KMS-11 (cell line): ENCODE data around the gene STIM1.
A peak's percentile ranks its signal among the peaks of the same experiment; 100 is the strongest.

Experiments used
- H2AFZ ChIP-seq: fragments of 200-600 bp; sonication (generic); 2 replicates; pipeline ENCODE4 v1.6.1; 2016; ENCODE audit warnings: antibody characterized with exemption, mixed run types, low read depth
- H3K27ac ChIP-seq: fragments of 200-600 bp; sonication (generic); 2 replicates; pipeline ENCODE4 v1.6.1; 2016; ENCODE audit warnings: mild to moderate bottlenecking, mixed run types
- H3K27me3 ChIP-seq: fragments of 200-600 bp; sonication (generic); 2 replicates; pipeline ENCODE4 v1.6.1; 2017; ENCODE audit warnings: mild to moderate bottlenecking, low read depth, mixed run types, moderate library complexity; ENCODE audit not compliant: insufficient read depth
- H3K36me3 ChIP-seq: fragments of 200-600 bp; sonication (generic); 2 replicates; pipeline ENCODE4 v1.6.1; 2017; ENCODE audit warnings: mild to moderate bottlenecking, mixed run types; ENCODE audit not compliant: insufficient read depth
- H3K4me1 ChIP-seq: fragments of 200-600 bp; sonication (generic); 2 replicates; pipeline ENCODE4 v1.6.1; 2016; ENCODE audit warnings: mild to moderate bottlenecking, low read depth, mixed run types; ENCODE audit not compliant: poor library complexity, severe bottlenecking
- H3K4me2 ChIP-seq: fragments of 200-600 bp; sonication (generic); 2 replicates; pipeline ENCODE4 v1.7.0; 2016; ENCODE audit warnings: mild to moderate bottlenecking, mixed run types
- H3K4me3 ChIP-seq: fragments of 200-600 bp; sonication (generic); IDR thresholded peaks from 2 replicates; pipeline ENCODE4 v1.6.1; 2017; ENCODE audit warnings: low read depth, low read length, mixed read lengths; ENCODE audit not compliant: insufficient read depth
- H3K79me2 ChIP-seq: fragments of 200-600 bp; sonication (generic); 2 replicates; pipeline ENCODE4 v1.6.1; 2016; ENCODE audit warnings: low read depth, mixed run types; ENCODE audit not compliant: insufficient read depth
- H3K9ac ChIP-seq: fragments of 200-600 bp; sonication (generic); 2 replicates; pipeline ENCODE4 v1.6.1; 2016; ENCODE audit warnings: mild to moderate bottlenecking, mixed run types
- H4K20me1 ChIP-seq: fragments of 200-600 bp; sonication (generic); 2 replicates; pipeline ENCODE4 v1.6.1; 2016; ENCODE audit warnings: mild to moderate bottlenecking, mixed run types; ENCODE audit not compliant: insufficient read depth
- CTCF ChIP-seq: fragments of 200-600 bp; sonication (generic); conservative IDR thresholded peaks from 2 replicates; pipeline ENCODE4 v1.6.1; 2017; ENCODE audit warnings: low read depth, mild to moderate bottlenecking, antibody characterized with exemption, low read length, moderate library complexity, mixed read lengths

Gene STIM1

GRCh38 chr11:4095509-4096230, 240.2 kb downstream of the STIM1 start:
- H2AFZ ChIP-seq, result peak overlapping the region; percentile 77
- no peak; the same call in 1 of the 2 replicates for TF ChIP-seq CTCF
- no peaks in the 10 kb centered on the region for H3K27me3 ChIP-seq
- peak overlapping the region; percentile 100 for H3K4me2 ChIP-seq
- H3K4me1 ChIP-seq, result peaks cover 48% of the 10 kb centered on the region
- H3K79me2 ChIP-seq, result peaks cover 64% of the 10 kb centered on the region
- no peaks in the 10 kb centered on the region for H4K20me1 ChIP-seq
- peak overlapping the region; percentile 86 for H3K27ac ChIP-seq
- no peak overlapping the region for H3K4me3 ChIP-seq
- peak overlapping the region; percentile 92 for H3K9ac ChIP-seq
- H3K36me3 ChIP-seq, result no peaks in the 10 kb centered on the region

GRCh38 chr11:4098026-4098621, 242.7 kb downstream of the STIM1 start:
- no peaks in the 10 kb centered on the region for H4K20me1 ChIP-seq
- no peaks in the 10 kb centered on the region for H3K36me3 ChIP-seq
- no peak overlapping the region for H3K4me3 ChIP-seq
- H3K27me3 ChIP-seq, result no peaks in the 10 kb centered on the region
- H3K27ac ChIP-seq, result no peak overlapping the region
- peaks cover 28% of the 10 kb centered on the region for H3K4me1 ChIP-seq
- peaks cover 79% of the 10 kb centered on the region for H3K79me2 ChIP-seq
- no peak overlapping the region for H3K9ac ChIP-seq
- TF ChIP-seq CTCF, result no peak
- no peak overlapping the region for H2AFZ ChIP-seq
- no peak overlapping the region for H3K4me2 ChIP-seq

- Histone ChIP-seq H3K36me3 (peaks cover 7% of the 10 kb centered on the region; the same call in 1 of the 2 replicates), H3K4me3 (no peak overlapping the region), H3K4me2 (no peak overlapping the region), H3K27ac (no peak overlapping the region), H2AFZ (no peak overlapping the region), H4K20me1 (no peaks in the 10 kb centered on the region), H3K79me2 (peaks cover 51% of the 10 kb centered on the region), H3K9ac (no peak overlapping the region), H3K4me1 (peaks cover under 1% of the 10 kb centered on the region), H3K27me3 (no peaks in the 10 kb centered on the region)
- TF ChIP-seq CTCF, result no peak
These were observed 247.2 kb downstream of the STIM1 start for GRCh38 chr11:4102711-4103110.

- H3K27me3 ChIP-seq, result no peaks in the 10 kb centered on the region
- H2AFZ ChIP-seq, result no peak overlapping the region
- H3K36me3 ChIP-seq, result peaks cover 7% of the 10 kb centered on the region; the same call in 1 of the 2 replicates
- no peak overlapping the region for H3K4me2 ChIP-seq
- no peaks in the 10 kb centered on the region for H3K4me1 ChIP-seq
- no peaks in the 10 kb centered on the region for H4K20me1 ChIP-seq
- H3K79me2 ChIP-seq, result peaks cover 48% of the 10 kb centered on the region
- H3K9ac ChIP-seq, result no peak overlapping the region
- no peak overlapping the region for H3K4me3 ChIP-seq
- no peak overlapping the region for H3K27ac ChIP-seq
- TF ChIP-seq CTCF, result no peak
These were observed 247.8 kb downstream of the STIM1 start for GRCh38 chr11:4103269-4103668.
